Keratinocyte (primary cell): Measurements from ENCODE around the gene DNAH8. TPM values are rescaled to one million over a fixed set of nuclear protein-coding genes. Genes with fewer than 3 reads are reported as not detected.

Experiments used
- DNase-seq: peaks from one replicate; pipeline ENCODE4 v3.0.0-alpha.2; 2011; ENCODE audit warnings: low read depth, missing footprints, low spot score
- FAIRE-seq: peaks from 2 replicates; lab custom pipeline; 2011; peaks lifted over from hg19 to GRCh38; lab: Jason Lieb, UNC
- H2AFZ ChIP-seq: 2 replicates; pipeline ENCODE4 v1.6.0; 2012; ENCODE audit warnings: low read length, control low read depth, inconsistent platforms; ENCODE audit not compliant: control insufficient read depth
- H3K27ac ChIP-seq: 2 replicates; pipeline ENCODE4 v1.5.1; 2011; ENCODE audit warnings: low read length; ENCODE audit not compliant: control insufficient read depth, insufficient read depth
- H3K27me3 ChIP-seq: 3 replicates; pipeline ENCODE4 v1.6.0; 2011; ENCODE audit warnings: low read length; ENCODE audit not compliant: control insufficient read depth, insufficient read depth; ENCODE audit errors: extremely low read depth
- H3K36me3 ChIP-seq, 2 experiments: 2 replicates in 1 of 2; 3 replicates in 1 of 2; pipeline ENCODE4 v1.5.1; 2011; ENCODE audit warnings: low read length in 2 of 2, mild to moderate bottlenecking in 1 of 2; ENCODE audit not compliant: control insufficient read depth in 2 of 2, insufficient read depth in 2 of 2; ENCODE audit errors: extremely low read depth in 1 of 2
- H3K4me1 ChIP-seq: 3 replicates; pipeline ENCODE4 v1.5.1; 2011; ENCODE audit warnings: low read length; ENCODE audit not compliant: control insufficient read depth, insufficient read depth; ENCODE audit errors: extremely low read depth
- H3K4me2 ChIP-seq: 3 replicates; pipeline ENCODE4 v1.6.0; 2011; ENCODE audit warnings: low read depth, low read length; ENCODE audit not compliant: control insufficient read depth, insufficient read depth; ENCODE audit errors: extremely low read depth
- H3K4me3 ChIP-seq, 3 experiments: fragments of 200-600 bp in 1 of 3; sonication (generic) in 1 of 3; 2 replicates in 2 of 3; 3 replicates in 1 of 3; pipeline ENCODE4 v1.5.1; 2011 to 2016; ENCODE audit warnings: low read length in 3 of 3, mild to moderate bottlenecking in 3 of 3, control low read depth in 2 of 3, inconsistent platforms in 1 of 3, low read depth in 1 of 3, mixed read lengths in 1 of 3, mixed run types in 1 of 3, moderate library complexity in 1 of 3; ENCODE audit not compliant: control insufficient read depth in 2 of 3, insufficient read depth in 2 of 3; ENCODE audit errors: extremely low read depth in 1 of 3
- H3K79me2 ChIP-seq: 2 replicates; pipeline ENCODE4 v1.6.0; 2012; ENCODE audit warnings: low read length; ENCODE audit not compliant: control insufficient read depth, insufficient read depth
- H3K9ac ChIP-seq: 3 replicates; pipeline ENCODE4 v1.6.0; 2011; ENCODE audit warnings: low read length; ENCODE audit not compliant: control insufficient read depth, insufficient read depth; ENCODE audit errors: extremely low read depth
- H3K9me1 ChIP-seq: 3 replicates; pipeline ENCODE4 v1.6.0; 2011; ENCODE audit warnings: low read length; ENCODE audit not compliant: control insufficient read depth, insufficient read depth; ENCODE audit errors: extremely low read depth
- H3K9me3 ChIP-seq: 2 replicates; pipeline ENCODE4 v1.5.1; 2012; ENCODE audit warnings: low read depth, low read length; ENCODE audit not compliant: control insufficient read depth
- H4K20me1 ChIP-seq: 3 replicates; pipeline ENCODE4 v1.6.0; 2011; ENCODE audit warnings: low read length; ENCODE audit not compliant: control insufficient read depth, insufficient read depth; ENCODE audit errors: extremely low read depth
- CTCF ChIP-seq, 3 experiments: IDR thresholded peaks in 1 of 3; conservative IDR thresholded peaks in 1 of 3; optimal IDR thresholded peaks in 1 of 3; 2 replicates in 2 of 3; 3 replicates in 1 of 3; pipeline versions ENCODE3 to v1.5.1; 2011; ENCODE audit warnings: low read length in 3 of 3, mild to moderate bottlenecking in 3 of 3, moderate library complexity in 2 of 3, control low read depth in 1 of 3, inconsistent platforms in 1 of 3; ENCODE audit not compliant: insufficient read depth in 2 of 3; ENCODE audit errors: extremely low read depth in 1 of 3
- EZH2 ChIP-seq: IDR thresholded peaks from one replicate; pipeline ENCODE4 v1.6.1; 2012; ENCODE audit warnings: inconsistent platforms, mild to moderate bottlenecking, low read length, moderate library complexity
- dilution Hi-C: fragments of 300-500 bp; cut with MboI; formaldehyde crosslinking; loops from one replicate; pipeline ENCODE4 v1.7.0; 2020; ENCODE audit warnings: low sequenced_read_pairs; ENCODE audit not compliant: extremely low pct_ligation_motif_present
- polyA plus RNA-seq, 5 experiments: library from polyadenylated mRNA; depleted of rRNA in 3 of 5; stranded (reverse) in 3 of 5; stranded (forward) in 1 of 5; unstranded in 1 of 5; fragments of >200 nt; gene quantifications; 1 replicate in 1 of 5; 2 replicates in 3 of 5; 3 replicates in 1 of 5; pipeline versions ENCODE4 v1.2.1 to v1.2.3, GENCODE V29; 2011 to 2012; ENCODE audit warnings: missing spikeins in 2 of 5, low read depth in 1 of 5, low replicate concordance in 1 of 5

DNAH8 gene
- polyA plus RNA-seq, 1 donor (not counting 4 experiments of a cell fraction or from before 2014, with no cell fraction given) = 0.01 TPM

GRCh38 chr6:38719358-38719757 is 4.2 kb downstream of the DNAH8 start:
- Histone ChIP-seq H3K79me2 (no peaks in the 10 kb centered on the region), H3K4me2 (no peak overlapping the region), H3K36me3 (no peaks in the 10 kb centered on the region), H3K9ac (no peak overlapping the region), H4K20me1 (no peaks in the 10 kb centered on the region), H2AFZ (no peak overlapping the region), H3K27me3 (peaks cover 4% of the 10 kb centered on the region), H3K27ac (no peak overlapping the region), H3K4me3 (no peak overlapping the region), H3K4me1 (peaks cover 8% of the 10 kb centered on the region), H3K9me1 (no peaks in the 10 kb centered on the region), H3K9me3 (no peaks in the 10 kb centered on the region)
- TF ChIP-seq CTCF (optimal IDR thresholded peaks at IDR 0.05 in 1 of 3, IDR thresholded peaks at IDR 0.05 in 1 of 3, conservative IDR thresholded peaks at IDR 0.05 in 1 of 3; ENCODE audit: extremely low read depth in 1 of 3, insufficient read depth in 2 of 3, low read length in 3 of 3) (no peak), EZH2 (no peak)
- DNase-seq (no peak), FAIRE-seq (no peak)
- dilution Hi-C loops = no loop called here

- Histone ChIP-seq H3K36me3 (no peaks in the 10 kb centered on the region), H3K4me2 (no peak overlapping the region), H3K4me3 (no peak overlapping the region), H4K20me1 (no peaks in the 10 kb centered on the region), H3K4me1 (no peaks in the 10 kb centered on the region), H3K9ac (no peak overlapping the region), H3K9me3 (no peaks in the 10 kb centered on the region), H3K79me2 (no peaks in the 10 kb centered on the region), H3K9me1 (no peaks in the 10 kb centered on the region), H3K27ac (no peak overlapping the region), H2AFZ (peak overlapping the region; percentile 54), H3K27me3 (peaks cover 2% of the 10 kb centered on the region)
- no peak for TF ChIP-seq EZH2
- TF ChIP-seq CTCF (optimal IDR thresholded peaks at IDR 0.05 in 1 of 3, IDR thresholded peaks at IDR 0.05 in 1 of 3, conservative IDR thresholded peaks at IDR 0.05 in 1 of 3; ENCODE audit: extremely low read depth in 1 of 3, insufficient read depth in 2 of 3, low read length in 3 of 3) = peak; percentile 7 to 40 (median 29)
- dilution Hi-C loops = no loop called here
- no peak for DNase-seq
- FAIRE-seq = peak; percentile 5
Observed at GRCh38 chr6:38720295-38720694, 5.2 kb downstream of the DNAH8 start.
